SK-N-SH (cell line): ENCODE data around the gene ZDHHC11.

Source experiments
- SMC3 ChIP-seq: IDR thresholded peaks from 2 replicates; pipeline ENCODE4 v1.6.1; 2012; ENCODE audit warnings: low read depth, low read length, improper control_type of control experiment
- TF ChIP-seq, protein P1 (sequence below): fragments of 200-600 bp; sonication (generic); IDR thresholded peaks from 2 replicates; pipeline ENCODE4 v1.6.1; 2017; ENCODE audit warnings: antibody characterized with exemption, mild to moderate bottlenecking, moderate library complexity

DNA sequence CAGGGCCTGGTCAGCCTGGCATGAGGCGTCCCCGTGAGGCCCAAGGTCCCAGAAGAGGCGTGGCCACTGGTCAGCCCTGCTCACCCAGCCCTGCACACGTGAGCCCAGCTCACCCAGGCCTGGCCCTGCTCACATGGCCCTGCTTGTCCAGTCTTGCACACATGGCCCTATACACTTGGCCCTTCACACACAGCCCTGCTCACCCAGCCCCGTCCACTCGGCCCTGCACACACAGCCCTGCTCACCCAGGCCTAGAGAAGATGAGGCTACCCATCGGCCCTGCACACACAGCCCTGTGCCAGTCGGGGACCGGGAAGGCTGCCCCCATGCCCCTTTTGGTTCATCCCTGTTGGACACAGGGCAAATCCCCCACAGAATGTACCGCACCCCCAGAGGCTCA lies 94.6 kb downstream of the ZDHHC11 start:
- TF ChIP-seq SMC3 = no peak
- TF ChIP-seq, protein P1, sequence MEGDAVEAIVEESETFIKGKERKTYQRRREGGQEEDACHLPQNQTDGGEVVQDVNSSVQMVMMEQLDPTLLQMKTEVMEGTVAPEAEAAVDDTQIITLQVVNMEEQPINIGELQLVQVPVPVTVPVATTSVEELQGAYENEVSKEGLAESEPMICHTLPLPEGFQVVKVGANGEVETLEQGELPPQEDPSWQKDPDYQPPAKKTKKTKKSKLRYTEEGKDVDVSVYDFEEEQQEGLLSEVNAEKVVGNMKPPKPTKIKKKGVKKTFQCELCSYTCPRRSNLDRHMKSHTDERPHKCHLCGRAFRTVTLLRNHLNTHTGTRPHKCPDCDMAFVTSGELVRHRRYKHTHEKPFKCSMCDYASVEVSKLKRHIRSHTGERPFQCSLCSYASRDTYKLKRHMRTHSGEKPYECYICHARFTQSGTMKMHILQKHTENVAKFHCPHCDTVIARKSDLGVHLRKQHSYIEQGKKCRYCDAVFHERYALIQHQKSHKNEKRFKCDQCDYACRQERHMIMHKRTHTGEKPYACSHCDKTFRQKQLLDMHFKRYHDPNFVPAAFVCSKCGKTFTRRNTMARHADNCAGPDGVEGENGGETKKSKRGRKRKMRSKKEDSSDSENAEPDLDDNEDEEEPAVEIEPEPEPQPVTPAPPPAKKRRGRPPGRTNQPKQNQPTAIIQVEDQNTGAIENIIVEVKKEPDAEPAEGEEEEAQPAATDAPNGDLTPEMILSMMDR = no peak
